Neural cell (in vitro differentiated cells): ENCODE measurements around the gene MAP4K3. TPM values are rescaled to one million over a fixed set of nuclear protein-coding genes. Genes with fewer than 3 reads are reported as not detected.

Experiments used
- H2AFZ ChIP-seq: fragments of 200-600, 300-800 bp; sonication (generic), shearing (Covaris generic); 2 replicates; pipeline ENCODE4 v1.6.0; 2014; ENCODE audit warnings: low read depth, mild to moderate bottlenecking, antibody characterized with exemption, low read length, moderate library complexity
- H3F3A ChIP-seq: fragments of 200-600 bp; shearing (Covaris generic); 2 replicates; pipeline ENCODE4 v1.6.1; 2016; ENCODE audit warnings: mild to moderate bottlenecking, moderate library complexity, mixed read lengths, antibody characterized with exemption, low read length; ENCODE audit not compliant: insufficient read depth, poor library complexity, severe bottlenecking
- H3K27ac ChIP-seq: fragments of 200-600, 300-800 bp; sonication (generic), shearing (Covaris generic); 2 replicates; pipeline ENCODE4 v1.5.1; 2014; ENCODE audit warnings: mild to moderate bottlenecking, low read length, moderate library complexity
- H3K27me3 ChIP-seq: fragments of 300-800, 200-600 bp; sonication (generic), shearing (Covaris generic); 2 replicates; pipeline ENCODE4 v1.6.0; 2014; ENCODE audit warnings: mild to moderate bottlenecking, low read depth, low read length, moderate library complexity; ENCODE audit not compliant: insufficient read depth
- H3K36me3 ChIP-seq: fragments of 300-800, 200-600 bp; sonication (generic), shearing (Covaris generic); 2 replicates; pipeline ENCODE4 v1.5.1; 2014; ENCODE audit warnings: mild to moderate bottlenecking, antibody characterized with exemption, low read length, moderate library complexity; ENCODE audit not compliant: insufficient read depth
- H3K4me2 ChIP-seq: fragments of 300-800, 200-600 bp; sonication (generic), shearing (Covaris generic); 2 replicates; pipeline ENCODE4 v1.6.0; 2014; ENCODE audit warnings: mild to moderate bottlenecking, low read length
- H3K4me3 ChIP-seq: fragments of 300-800, 200-600 bp; sonication (generic), shearing (Covaris generic); 2 replicates; pipeline ENCODE4 v1.5.1; 2014; ENCODE audit warnings: mild to moderate bottlenecking, low read length, moderate library complexity
- H3K79me2 ChIP-seq: fragments of 200-600 bp; shearing (Covaris generic); replicated peaks from 2 replicates; pipeline ENCODE4 v1.6.0; 2014; ENCODE audit warnings: mild to moderate bottlenecking, low read length, moderate library complexity; ENCODE audit not compliant: insufficient read depth
- H3K9ac ChIP-seq: fragments of 300-800, 200-600 bp; sonication (generic), shearing (Covaris generic); 2 replicates; pipeline ENCODE4 v1.6.1; 2016; ENCODE audit warnings: mild to moderate bottlenecking, low read length, mixed read lengths
- H3K9me2 ChIP-seq: fragments of 200-600 bp; shearing (Covaris generic); 2 replicates; pipeline ENCODE4 v1.6.1; 2016; ENCODE audit warnings: mild to moderate bottlenecking, low read length, mixed read lengths; ENCODE audit not compliant: insufficient read depth
- H3K9me3 ChIP-seq: fragments of 200-600, 300-800 bp; sonication (generic), shearing (Covaris generic); 2 replicates; pipeline ENCODE4 v1.6.1; 2016; ENCODE audit warnings: mild to moderate bottlenecking, mixed run types, low read length, moderate library complexity, mixed read lengths
- H4K20me1 ChIP-seq: fragments of 200-600 bp; shearing (Covaris generic); 2 replicates; pipeline ENCODE4 v1.6.1; 2016; ENCODE audit warnings: mild to moderate bottlenecking, mixed run types; ENCODE audit not compliant: insufficient read depth
- CTCF ChIP-seq: fragments of 450-650 bp; IDR thresholded peaks from 2 replicates; pipeline ENCODE4 v1.5.1; 2014; ENCODE audit warnings: antibody characterized with exemption, mild to moderate bottlenecking, moderate library complexity; ENCODE audit not compliant: poor library complexity, severe bottlenecking
- EP300 ChIP-seq: fragments of 450-650 bp; conservative IDR thresholded peaks from 2 replicates; pipeline ENCODE4 v1.6.1; 2014; ENCODE audit warnings: antibody characterized with exemption, mild to moderate bottlenecking, moderate library complexity; ENCODE audit not compliant: poor library complexity, severe bottlenecking
- EZH2 ChIP-seq: fragments of 200-600, 300-800 bp; shearing (Covaris generic), sonication (generic); IDR thresholded peaks from 2 replicates; pipeline ENCODE4 v1.6.1; 2014; ENCODE audit warnings: antibody characterized with exemption, low read length, borderline replicate concordance, mild to moderate bottlenecking; ENCODE audit not compliant: insufficient read depth, poor library complexity, severe bottlenecking
- MXI1 ChIP-seq: fragments of 450-650 bp; conservative IDR thresholded peaks from 2 replicates; pipeline ENCODE4 v1.6.1; 2014; ENCODE audit warnings: antibody characterized with exemption, mild to moderate bottlenecking; ENCODE audit not compliant: poor library complexity, severe bottlenecking
- POLR2AphosphoS5 ChIP-seq: IDR thresholded peaks from 2 replicates; pipeline ENCODE4 v1.6.1; 2012
- RAD21 ChIP-seq: fragments of 450-650 bp; conservative IDR thresholded peaks from 2 replicates; pipeline ENCODE4 v1.6.1; 2014; ENCODE audit warnings: antibody characterized with exemption, mild to moderate bottlenecking, moderate library complexity
- REST ChIP-seq: IDR thresholded peaks from 2 replicates; pipeline ENCODE4 v1.6.1; 2012; ENCODE audit warnings: borderline replicate concordance
- SMC3 ChIP-seq: fragments of 450-650 bp; conservative IDR thresholded peaks from 2 replicates; pipeline ENCODE4 v1.6.1; 2014; ENCODE audit warnings: antibody characterized with exemption, mild to moderate bottlenecking, moderate library complexity; ENCODE audit not compliant: poor library complexity
- TAF1 ChIP-seq: IDR thresholded peaks from 2 replicates; pipeline ENCODE4 v1.6.1; 2012; ENCODE audit warnings: low read depth
- polyA plus RNA-seq: library from polyadenylated mRNA; depleted of rRNA; stranded (reverse); fragments of >200 nt; gene quantifications from 2 replicates; pipeline ENCODE4 v1.2.3, GENCODE V29; 2014

The MAP4K3 gene
- polyA plus RNA-seq, 1 donor from 2014 or later, result 105 TPM

GRCh38 chr2:39407516-39408296 is 29.4 kb downstream of the MAP4K3 start:
- no peaks in the 10 kb centered on the region for H3K9me3 ChIP-seq
- no peaks in the 10 kb centered on the region for H3F3A ChIP-seq
- peaks cover 68% of the 10 kb centered on the region for H3K79me2 ChIP-seq
- no peak overlapping the region for H2AFZ ChIP-seq
- H4K20me1 ChIP-seq, result no peaks in the 10 kb centered on the region
- no peaks in the 10 kb centered on the region for H3K9me2 ChIP-seq
- no peak overlapping the region for H3K4me3 ChIP-seq
- no peak for TF ChIP-seq CTCF
- no peak for TF ChIP-seq POLR2AphosphoS5
- no peak for TF ChIP-seq MXI1
- no peak for TF ChIP-seq EP300
- no peak for TF ChIP-seq SMC3
- no peak for TF ChIP-seq RAD21
- no peak for TF ChIP-seq EZH2
- no peak for TF ChIP-seq REST
- no peak for TF ChIP-seq TAF1
- no peaks in the 10 kb centered on the region for H3K36me3 ChIP-seq
- no peak overlapping the region for H3K4me2 ChIP-seq
- no peak overlapping the region for H3K27ac ChIP-seq
- H3K27me3 ChIP-seq, result no peaks in the 10 kb centered on the region
- no peak overlapping the region for H3K9ac ChIP-seq

- peaks cover 65% of the 10 kb centered on the region for H3K79me2 ChIP-seq
- H3K9ac ChIP-seq, result no peak overlapping the region
- TF ChIP-seq EP300, result no peak
- no peak for TF ChIP-seq MXI1
- TF ChIP-seq TAF1, result no peak
- no peak for TF ChIP-seq SMC3
- TF ChIP-seq RAD21, result no peak
- TF ChIP-seq EZH2, result no peak
- no peak for TF ChIP-seq REST
- TF ChIP-seq POLR2AphosphoS5, result no peak
- no peak for TF ChIP-seq CTCF
- H3K4me3 ChIP-seq, result no peak overlapping the region
- H4K20me1 ChIP-seq, result no peaks in the 10 kb centered on the region
- H3F3A ChIP-seq, result no peaks in the 10 kb centered on the region
- no peaks in the 10 kb centered on the region for H3K36me3 ChIP-seq
- H3K4me2 ChIP-seq, result no peak overlapping the region
- no peaks in the 10 kb centered on the region for H3K9me2 ChIP-seq
- no peak overlapping the region for H2AFZ ChIP-seq
- no peak overlapping the region for H3K27ac ChIP-seq
- no peaks in the 10 kb centered on the region for H3K27me3 ChIP-seq
- no peaks in the 10 kb centered on the region for H3K9me3 ChIP-seq
Observed at GRCh38 chr2:39405364-39405763, 31.7 kb downstream of the MAP4K3 start.
